Activated CD8-positive, alpha-beta T cell treated with anti-CD3 and anti-CD28 coated beads for 36 hours (primary cell): ENCODE data around the gene ORMDL2. TPM values are rescaled to one million over a fixed set of nuclear protein-coding genes. Genes with fewer than 3 reads are reported as not detected.
"Not testable (repeated sequence)": the region's sequence is repeated elsewhere in the genome, so short reads cannot be mapped to it uniquely, and the experiment has no call there.

Experiments
- ATAC-seq: fragments of 200-7000 bp; cut with Tn5 transposase; one replicate; pipeline ENCODE4 v1.10.0; 2021; ENCODE audit warnings: mild to moderate bottlenecking, moderate library complexity
- CTCF ChIA-PET: fragments of 350-600 bp; sonication (Branson Sonifier 250); formaldehyde crosslinking; loops from one replicate; lab custom pipeline; 2021; ENCODE audit warnings: antibody characterized with exemption; lab: Charles Lee
- POLR2A ChIA-PET: fragments of 350-600 bp; sonication (Branson Sonifier 250); formaldehyde crosslinking; loops from one replicate; lab custom pipeline; 2021; ENCODE audit warnings: antibody characterized with exemption; lab: Charles Lee
- DNase-seq: peaks from one replicate; pipeline ENCODE4 v3.0.0-alpha.2; 2020
- H3K27ac Mint-ChIP-seq: one replicate; pipeline ENCODE4 v1.8.0; 2021; ENCODE audit warnings: mild to moderate bottlenecking, mixed read lengths
- H3K27me3 Mint-ChIP-seq: one replicate; pipeline ENCODE4 v1.8.0; 2021; ENCODE audit warnings: mixed read lengths
- H3K36me3 Mint-ChIP-seq: one replicate; pipeline ENCODE4 v1.8.0; 2021; ENCODE audit warnings: low read depth, mixed read lengths
- H3K4me1 Mint-ChIP-seq: one replicate; pipeline ENCODE4 v1.8.0; 2021; ENCODE audit warnings: low read depth, mixed read lengths
- H3K4me3 Mint-ChIP-seq: one replicate; pipeline ENCODE4 v1.8.0; 2021; ENCODE audit warnings: mild to moderate bottlenecking, moderate library complexity, mixed read lengths
- H3K9me3 Mint-ChIP-seq: one replicate; pipeline ENCODE4 v1.8.0; 2021; ENCODE audit warnings: mixed read lengths
- intact Hi-C: fragments of 100-400 bp; cut with micrococcal nuclease; formaldehyde crosslinking; loops from one replicate; pipeline ENCODE4 v1.10.0; 2022
- total RNA-seq, 2 experiments: library from RNA; stranded (reverse); gene quantifications; one replicate each; pipeline ENCODE4 v1.2.3, GENCODE V29; 2021
- TF ChIP-seq, protein P1 (sequence below): fragments of 200-600 bp; IDR thresholded peaks from one replicate; pipeline ENCODE4 v1.8.0; 2022; ENCODE audit warnings: antibody characterized with exemption, mild to moderate bottlenecking

ORMDL2 gene
- total RNA-seq, 2 experiments from 2014 or later: 24.2 to 27.0 TPM

DNA sequence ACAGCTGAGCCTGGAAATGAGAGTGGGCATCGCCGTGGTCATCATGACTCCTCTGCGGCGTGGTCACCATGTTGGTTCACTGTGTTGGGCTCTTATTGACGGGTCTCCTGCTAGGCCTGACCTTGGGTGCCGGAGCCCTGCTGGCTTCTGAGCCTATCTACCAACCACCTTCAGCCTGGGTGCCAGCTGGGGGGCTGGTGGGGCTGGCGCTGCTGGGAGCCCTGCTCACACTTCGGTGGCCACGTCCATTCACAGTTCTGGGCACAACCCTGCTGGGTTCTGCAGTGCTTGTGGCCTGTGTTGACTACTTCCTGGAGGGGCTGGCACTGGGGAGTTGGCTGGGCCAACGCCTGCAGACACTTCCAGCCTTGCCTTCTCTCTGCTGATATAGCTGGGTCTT, 15.2 kb downstream of the ORMDL2 start:
- Mint-ChIP-seq H3K27me3 (no peaks in the 10 kb centered on the region), H3K4me1 (peaks cover 23% of the 10 kb centered on the region), H3K4me3 (no peak overlapping the region), H3K27ac (no peak overlapping the region), H3K36me3 (peaks cover 5% of the 10 kb centered on the region), H3K9me3 (no peaks in the 10 kb centered on the region)
- DNase-seq (no peak), ATAC-seq (no peak)
- CTCF ChIA-PET: interaction anchor here (0.8 to 1.0 kb wide), 2 partner anchors 15 to 95 kb away, joined by 3 read pairs; no protein-coding TSS in a partner anchor
- intact Hi-C loops: no loop called here
- POLR2A ChIA-PET: interaction anchor here (1.9 kb wide), 1 partner anchor 11 kb away, joined by 6 read pairs; no protein-coding TSS in a partner anchor
- TF ChIP-seq, protein P1, sequence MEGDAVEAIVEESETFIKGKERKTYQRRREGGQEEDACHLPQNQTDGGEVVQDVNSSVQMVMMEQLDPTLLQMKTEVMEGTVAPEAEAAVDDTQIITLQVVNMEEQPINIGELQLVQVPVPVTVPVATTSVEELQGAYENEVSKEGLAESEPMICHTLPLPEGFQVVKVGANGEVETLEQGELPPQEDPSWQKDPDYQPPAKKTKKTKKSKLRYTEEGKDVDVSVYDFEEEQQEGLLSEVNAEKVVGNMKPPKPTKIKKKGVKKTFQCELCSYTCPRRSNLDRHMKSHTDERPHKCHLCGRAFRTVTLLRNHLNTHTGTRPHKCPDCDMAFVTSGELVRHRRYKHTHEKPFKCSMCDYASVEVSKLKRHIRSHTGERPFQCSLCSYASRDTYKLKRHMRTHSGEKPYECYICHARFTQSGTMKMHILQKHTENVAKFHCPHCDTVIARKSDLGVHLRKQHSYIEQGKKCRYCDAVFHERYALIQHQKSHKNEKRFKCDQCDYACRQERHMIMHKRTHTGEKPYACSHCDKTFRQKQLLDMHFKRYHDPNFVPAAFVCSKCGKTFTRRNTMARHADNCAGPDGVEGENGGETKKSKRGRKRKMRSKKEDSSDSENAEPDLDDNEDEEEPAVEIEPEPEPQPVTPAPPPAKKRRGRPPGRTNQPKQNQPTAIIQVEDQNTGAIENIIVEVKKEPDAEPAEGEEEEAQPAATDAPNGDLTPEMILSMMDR: no peak

DNA sequence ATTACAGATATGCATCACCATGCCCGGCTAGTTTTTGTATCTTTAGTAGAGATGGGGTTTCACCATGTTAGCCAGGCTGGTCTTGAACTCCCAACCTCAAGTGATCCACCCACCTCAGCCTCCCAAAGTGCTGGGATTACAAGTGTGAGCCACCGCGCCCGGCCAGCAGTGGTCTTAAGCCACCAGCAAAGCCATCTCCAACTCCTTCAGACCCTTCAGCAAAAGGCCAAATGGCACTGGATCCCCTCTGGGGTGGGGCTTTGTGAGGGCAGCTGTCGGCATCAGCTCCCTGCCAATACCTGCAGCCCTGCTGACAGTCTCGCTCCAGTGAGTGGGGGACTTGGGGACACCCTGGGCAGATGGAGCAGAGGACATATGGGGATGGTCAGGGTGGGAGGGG, 16.6 kb downstream of the ORMDL2 start:
- H3K27me3 Mint-ChIP-seq, H3K9me3 Mint-ChIP-seq, H3K4me3 Mint-ChIP-seq, DNase-seq, intact Hi-C loops, ATAC-seq, H3K27ac Mint-ChIP-seq, POLR2A ChIA-PET, H3K36me3 Mint-ChIP-seq: not testable (repeated sequence)
- peaks cover 17% of the 10 kb centered on the region for H3K4me1 Mint-ChIP-seq
- CTCF ChIA-PET: interaction anchor here (1.1 to 1.9 kb wide), 2 partner anchors 10 to 51 kb away, joined by 3 to 5 read pairs; no protein-coding TSS in a partner anchor

DNA sequence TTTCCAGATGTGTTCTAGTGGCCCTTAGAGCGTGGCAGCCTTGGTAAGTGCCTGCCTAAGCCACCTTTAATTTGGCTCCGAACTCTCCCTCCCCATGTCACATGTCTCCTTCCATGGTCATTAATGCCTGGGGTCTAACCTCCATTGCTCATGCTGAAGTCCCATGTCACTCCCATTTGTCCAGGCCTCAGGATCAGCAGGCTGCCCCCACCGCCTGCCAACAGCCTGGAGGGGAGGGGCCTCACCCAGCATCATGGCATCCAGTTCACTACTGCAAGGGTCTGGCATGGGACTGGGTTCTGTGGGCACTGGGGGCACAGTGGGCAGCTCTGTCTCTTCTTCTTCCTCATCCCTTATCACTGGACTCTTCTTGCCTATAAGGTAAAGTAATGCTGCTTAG, 20.5 kb downstream of the ORMDL2 start:
- ATAC-seq: no peak

DNA sequence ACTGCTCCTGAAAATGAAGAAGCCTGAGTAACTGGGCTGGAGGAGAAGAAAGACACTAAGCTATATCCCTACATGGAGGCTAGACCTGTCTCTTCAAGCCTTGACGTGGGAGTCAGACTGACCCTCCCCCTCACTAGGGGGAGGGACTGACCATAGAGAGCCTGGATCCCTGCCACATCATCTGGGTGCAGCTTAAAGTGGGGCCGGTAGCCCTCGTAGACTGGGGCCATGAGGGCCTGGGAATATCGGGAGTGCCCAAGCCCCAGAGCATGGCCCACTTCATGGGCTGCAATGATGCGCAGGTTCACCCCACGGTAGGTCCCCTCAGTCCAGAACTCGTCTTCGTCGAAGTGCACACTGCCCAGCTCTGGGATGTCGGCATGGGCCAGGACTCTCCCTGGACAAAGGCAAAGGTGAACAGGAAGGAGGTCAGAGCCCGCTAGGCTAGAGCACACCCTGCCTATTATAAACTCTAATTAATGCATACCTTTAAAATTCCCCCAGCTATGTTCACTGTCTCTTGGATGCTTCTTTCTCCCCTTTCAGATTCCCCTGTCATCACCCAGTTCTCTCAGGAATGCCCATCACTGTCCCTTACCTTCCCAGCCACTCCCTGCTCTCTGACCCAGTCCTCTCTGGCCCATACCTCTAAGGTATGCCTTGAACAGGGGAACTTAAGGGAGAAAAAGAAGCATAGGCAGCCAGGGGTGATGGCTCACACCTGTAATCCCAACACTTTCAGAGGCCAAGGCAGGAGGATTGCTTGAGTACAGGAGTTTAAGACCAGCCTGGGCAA, 21.7 kb downstream of the ORMDL2 start:
- ATAC-seq (no peak), DNase-seq (no peak)
- Mint-ChIP-seq H3K4me3 (no peak overlapping the region), H3K27me3 (no peaks in the 10 kb centered on the region), H3K36me3 (no peaks in the 10 kb centered on the region), H3K27ac (no peak overlapping the region), H3K9me3 (no peaks in the 10 kb centered on the region), H3K4me1 (no peaks in the 10 kb centered on the region)
- POLR2A ChIA-PET: interaction anchor here (1.9 kb wide), 1 partner anchor 22 kb away, joined by 4 read pairs; the partner anchor contains the start of gene SARNP
- TF ChIP-seq, protein P1: no peak
- CTCF ChIA-PET: no interaction called here
- intact Hi-C loops: no loop called here

More for the DNA sequence above, 20.5 kb downstream of the ORMDL2 start:
- H3K4me1 Mint-ChIP-seq: peaks cover 1% of the 10 kb centered on the region
- TF ChIP-seq, protein P1: no peak
- DNase-seq: no peak
- intact Hi-C loops: no loop called here
- H3K27ac Mint-ChIP-seq: no peak overlapping the region
- ChIA-PET CTCF (no interaction called here), POLR2A (interaction anchor here (1.9 kb wide), 1 partner anchor 21 kb away, joined by 4 read pairs; the partner anchor contains the start of gene SARNP)
- H3K9me3 Mint-ChIP-seq: no peaks in the 10 kb centered on the region
- no peak overlapping the region for H3K4me3 Mint-ChIP-seq
- no peaks in the 10 kb centered on the region for H3K27me3 Mint-ChIP-seq
- no peaks in the 10 kb centered on the region for H3K36me3 Mint-ChIP-seq

DNA sequence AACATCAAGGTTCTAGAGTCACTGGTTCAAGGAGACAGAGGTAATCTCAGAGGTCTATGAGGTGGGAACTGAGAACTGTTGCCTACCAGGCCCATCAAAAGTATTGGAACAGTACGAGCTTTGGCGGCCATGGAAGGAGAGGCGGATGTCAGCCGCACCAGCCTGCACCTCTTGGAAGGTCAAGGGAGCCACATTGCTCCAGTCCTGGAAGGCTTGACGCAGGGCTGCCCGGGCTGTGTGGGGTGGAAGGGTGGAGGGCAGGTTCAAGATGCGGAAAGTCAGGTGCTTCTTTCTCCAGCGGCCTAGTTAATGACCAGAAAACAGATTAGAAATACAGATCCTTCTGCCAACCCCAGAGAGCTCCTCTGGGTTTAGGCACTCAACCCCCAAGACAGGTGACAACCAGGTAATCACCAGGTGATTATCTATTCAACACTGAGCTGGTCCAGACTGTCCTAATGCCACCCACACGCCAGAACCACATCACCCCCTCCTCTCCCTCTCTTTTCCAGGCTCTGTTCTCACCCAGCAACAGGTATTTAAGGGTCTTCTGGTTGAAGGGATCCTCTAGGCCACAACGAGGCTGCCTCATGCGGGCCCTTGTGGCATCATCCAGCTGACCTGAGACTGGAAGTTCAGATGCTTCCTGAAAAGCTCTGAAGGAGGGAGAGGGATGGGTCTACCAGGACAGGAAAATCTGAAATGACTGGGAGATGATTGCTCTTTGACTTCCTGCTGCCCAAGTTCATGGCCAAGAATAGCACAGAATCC, 22.9 kb downstream of the ORMDL2 start:
- Mint-ChIP-seq H3K27ac (no peak overlapping the region), H3K27me3 (no peaks in the 10 kb centered on the region), H3K4me1 (no peaks in the 10 kb centered on the region), H3K9me3 (no peaks in the 10 kb centered on the region), H3K36me3 (no peaks in the 10 kb centered on the region), H3K4me3 (no peak overlapping the region)
- POLR2A ChIA-PET: interaction anchor here (1.4 kb wide), 1 partner anchor 10 kb away, joined by 5 read pairs; no protein-coding TSS in a partner anchor
- intact Hi-C loops: no loop called here
- DNase-seq (no peak), ATAC-seq (no peak)
- CTCF ChIA-PET: interaction anchor here (0.6 to 0.9 kb wide), 2 partner anchors 84 to 200 kb away, joined by 3 read pairs; no protein-coding TSS in a partner anchor
- TF ChIP-seq, protein P1: no peak
